VCaP (cell line): ENCODE measurements around the gene SLC10A6.

ENCODE experiments used
- H3K27ac ChIP-seq: fragments of 450-650 bp; 2 replicates; pipeline ENCODE4 v1.5.1; 2017
- TF ChIP-seq, protein P1 (sequence below): fragments of 450-650 bp; conservative IDR thresholded peaks from 2 replicates; pipeline ENCODE4 v1.5.1; 2017; ENCODE audit warnings: mild to moderate bottlenecking, moderate library complexity

Gene SLC10A6, protein sequence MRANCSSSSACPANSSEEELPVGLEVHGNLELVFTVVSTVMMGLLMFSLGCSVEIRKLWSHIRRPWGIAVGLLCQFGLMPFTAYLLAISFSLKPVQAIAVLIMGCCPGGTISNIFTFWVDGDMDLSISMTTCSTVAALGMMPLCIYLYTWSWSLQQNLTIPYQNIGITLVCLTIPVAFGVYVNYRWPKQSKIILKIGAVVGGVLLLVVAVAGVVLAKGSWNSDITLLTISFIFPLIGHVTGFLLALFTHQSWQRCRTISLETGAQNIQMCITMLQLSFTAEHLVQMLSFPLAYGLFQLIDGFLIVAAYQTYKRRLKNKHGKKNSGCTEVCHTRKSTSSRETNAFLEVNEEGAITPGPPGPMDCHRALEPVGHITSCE

DNA sequence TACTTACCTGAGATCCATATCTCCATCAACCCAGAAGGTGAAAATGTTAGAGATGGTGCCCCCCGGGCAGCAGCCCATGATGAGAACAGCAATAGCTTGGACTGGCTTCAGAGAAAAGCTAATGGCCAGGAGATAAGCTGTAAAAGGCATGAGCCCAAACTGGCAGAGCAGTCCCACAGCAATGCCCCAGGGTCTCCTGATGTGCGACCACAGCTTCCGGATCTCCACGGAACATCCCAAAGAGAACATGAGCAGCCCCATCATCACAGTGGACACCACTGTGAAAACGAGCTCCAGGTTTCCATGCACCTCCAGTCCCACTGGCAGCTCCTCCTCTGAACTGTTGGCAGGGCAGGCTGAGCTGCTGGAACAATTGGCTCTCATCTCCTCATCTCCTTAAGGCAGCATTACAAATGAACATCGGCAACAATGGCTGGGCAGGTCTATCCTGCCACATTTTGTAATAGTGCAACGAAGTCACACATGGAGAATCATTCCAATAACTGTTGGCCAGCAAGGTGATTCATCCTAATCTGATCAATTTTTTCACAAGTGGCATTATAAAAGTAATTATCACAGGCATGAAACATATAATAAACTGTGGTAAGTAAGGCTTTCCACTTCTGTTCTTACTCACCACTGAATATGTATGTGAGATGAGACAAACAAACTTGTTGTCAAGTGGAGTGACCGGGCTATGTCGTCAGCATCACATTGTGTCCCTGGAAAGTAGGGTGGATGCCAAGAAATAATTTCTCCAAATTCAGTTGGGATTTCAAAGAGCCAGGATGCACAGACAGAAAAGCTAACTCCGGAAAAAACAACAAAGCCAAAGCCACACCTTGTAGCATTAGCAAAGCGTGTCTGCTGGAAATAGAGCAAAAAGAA lies at the start of gene SLC10A6:
SLC10A6 (minus strand) TSS at position 653 of the 888 bp plus-strand sequence; CDS start at position 384, 269 bp downstream.
- no peak within 1 kb of the TSS for H3K27ac ChIP-seq
- TF ChIP-seq, protein P1, sequence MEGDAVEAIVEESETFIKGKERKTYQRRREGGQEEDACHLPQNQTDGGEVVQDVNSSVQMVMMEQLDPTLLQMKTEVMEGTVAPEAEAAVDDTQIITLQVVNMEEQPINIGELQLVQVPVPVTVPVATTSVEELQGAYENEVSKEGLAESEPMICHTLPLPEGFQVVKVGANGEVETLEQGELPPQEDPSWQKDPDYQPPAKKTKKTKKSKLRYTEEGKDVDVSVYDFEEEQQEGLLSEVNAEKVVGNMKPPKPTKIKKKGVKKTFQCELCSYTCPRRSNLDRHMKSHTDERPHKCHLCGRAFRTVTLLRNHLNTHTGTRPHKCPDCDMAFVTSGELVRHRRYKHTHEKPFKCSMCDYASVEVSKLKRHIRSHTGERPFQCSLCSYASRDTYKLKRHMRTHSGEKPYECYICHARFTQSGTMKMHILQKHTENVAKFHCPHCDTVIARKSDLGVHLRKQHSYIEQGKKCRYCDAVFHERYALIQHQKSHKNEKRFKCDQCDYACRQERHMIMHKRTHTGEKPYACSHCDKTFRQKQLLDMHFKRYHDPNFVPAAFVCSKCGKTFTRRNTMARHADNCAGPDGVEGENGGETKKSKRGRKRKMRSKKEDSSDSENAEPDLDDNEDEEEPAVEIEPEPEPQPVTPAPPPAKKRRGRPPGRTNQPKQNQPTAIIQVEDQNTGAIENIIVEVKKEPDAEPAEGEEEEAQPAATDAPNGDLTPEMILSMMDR = no peak

DNA sequence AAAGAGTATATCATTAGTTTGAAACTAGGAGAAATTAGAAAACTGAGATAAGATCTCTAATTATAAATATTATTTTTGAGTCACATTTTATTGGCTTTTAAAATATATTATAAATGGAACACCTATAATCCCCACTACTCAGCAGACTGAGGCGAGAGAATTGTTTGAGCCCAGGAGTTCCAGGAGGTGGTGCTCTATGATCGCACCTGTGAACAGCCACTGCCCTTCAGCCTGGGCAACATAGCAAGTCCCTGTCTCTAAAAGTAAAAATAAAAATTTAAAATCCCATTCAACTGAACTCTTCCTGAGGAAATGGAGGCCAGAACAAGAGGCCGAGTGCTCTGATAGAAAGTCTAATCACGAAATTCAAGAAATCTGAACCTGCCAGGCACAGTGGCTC lies 49.4 kb upstream of the SLC10A6 start:
- TF ChIP-seq, protein P1 = peak; percentile 70
- H3K27ac ChIP-seq = no peak overlapping the region

DNA sequence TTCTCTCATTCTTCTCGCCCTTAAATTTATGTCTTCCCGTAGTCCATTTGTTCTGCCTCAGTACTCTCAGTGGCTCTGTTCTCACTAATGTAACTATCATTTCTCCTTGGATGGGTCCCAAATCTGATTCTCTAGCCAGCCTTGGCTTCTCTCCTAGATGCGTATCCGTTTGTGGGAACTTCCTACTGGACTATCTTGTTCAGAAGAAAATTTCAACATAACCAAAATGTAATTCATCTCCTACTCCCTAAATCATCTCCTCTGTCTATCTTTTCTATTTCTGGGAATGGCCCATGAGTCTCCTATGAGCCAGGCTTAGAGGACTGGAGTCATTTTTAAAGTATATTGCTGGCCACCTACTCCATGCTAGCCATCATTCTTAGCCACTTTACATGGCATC lies 47.4 kb upstream of the SLC10A6 start:
- peak overlapping the region; percentile 33 for H3K27ac ChIP-seq
- TF ChIP-seq, protein P1 = no peak

DNA sequence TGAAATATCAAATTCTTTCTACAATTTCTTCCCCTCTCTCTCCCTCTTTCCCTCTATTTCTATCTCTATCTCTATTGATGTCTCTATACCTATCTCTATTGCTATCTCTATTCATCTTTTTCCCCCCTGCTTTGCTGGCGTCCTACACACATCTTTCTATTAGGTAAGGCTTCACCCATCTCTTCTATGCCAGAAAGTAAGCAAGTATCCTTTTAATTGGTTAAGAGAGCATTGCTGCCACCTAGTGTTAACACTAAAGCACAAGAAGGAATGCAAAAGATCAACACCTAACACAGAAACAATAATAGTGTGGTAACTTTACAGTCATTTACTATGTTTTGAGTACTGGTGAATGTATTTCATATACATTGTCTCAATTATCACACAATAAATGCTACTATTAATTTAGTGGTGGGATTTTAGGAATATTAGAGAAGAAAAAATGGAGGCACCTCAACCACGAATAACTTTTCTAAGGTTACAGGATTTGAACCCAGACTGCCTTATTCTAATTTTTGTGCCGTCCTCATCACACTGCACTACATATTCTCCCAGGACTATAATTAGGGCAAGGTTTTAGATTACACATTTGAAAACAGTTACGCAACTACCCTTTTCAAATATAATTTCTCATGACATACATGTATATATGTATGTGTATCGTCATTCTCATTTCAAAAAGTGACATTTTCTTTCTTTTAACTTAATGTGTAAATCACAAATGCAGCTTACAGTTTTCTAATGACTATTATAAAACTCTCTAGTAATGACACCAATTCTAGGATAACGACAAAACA lies 46.7 kb upstream of the SLC10A6 start:
- TF ChIP-seq, protein P1 = peak; percentile 89
- peak overlapping the region; percentile 33 for H3K27ac ChIP-seq

DNA sequence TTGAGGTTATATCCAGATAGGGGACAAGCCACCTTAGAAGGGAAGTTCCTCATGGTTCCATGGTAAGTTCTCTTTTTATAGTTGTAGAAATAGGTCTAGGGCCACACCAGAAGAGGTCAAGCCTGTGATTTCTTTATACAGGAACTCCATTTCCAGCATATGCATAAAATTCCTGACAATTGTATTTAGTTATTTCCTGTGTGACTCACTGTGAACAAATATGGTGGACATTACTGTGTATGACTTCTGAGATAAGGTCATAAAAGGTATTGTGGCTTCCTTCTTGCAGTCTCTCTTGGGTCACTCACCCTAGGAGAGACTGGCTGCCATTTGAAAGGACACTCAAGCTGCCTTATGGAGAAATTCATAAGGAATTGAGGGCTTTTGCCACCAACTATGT lies 45.3 kb upstream of the SLC10A6 start:
- no peak overlapping the region for H3K27ac ChIP-seq
- TF ChIP-seq, protein P1 = no peak

DNA sequence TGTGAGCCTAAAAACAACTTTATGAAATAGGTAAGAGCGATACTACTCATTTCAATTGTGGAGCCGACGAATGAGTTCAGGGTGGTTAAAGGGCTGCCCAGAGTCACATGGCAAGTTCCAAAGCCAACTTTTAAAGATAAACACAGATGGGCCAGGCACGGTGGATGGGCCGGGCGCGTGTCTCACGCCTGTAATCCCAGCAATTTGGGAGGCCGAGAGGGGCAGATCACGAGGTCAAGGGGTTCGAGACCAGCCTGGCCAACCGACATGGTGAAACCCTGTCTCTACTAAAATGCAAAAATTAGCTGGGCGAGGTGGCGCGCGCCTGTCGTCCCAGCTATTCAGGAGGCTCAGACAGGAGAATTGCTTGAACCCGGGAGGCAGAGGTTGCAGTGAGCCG lies 44.0 kb upstream of the SLC10A6 start:
- H3K27ac ChIP-seq = peak overlapping the region; percentile 96
- TF ChIP-seq, protein P1 = no peak

DNA sequence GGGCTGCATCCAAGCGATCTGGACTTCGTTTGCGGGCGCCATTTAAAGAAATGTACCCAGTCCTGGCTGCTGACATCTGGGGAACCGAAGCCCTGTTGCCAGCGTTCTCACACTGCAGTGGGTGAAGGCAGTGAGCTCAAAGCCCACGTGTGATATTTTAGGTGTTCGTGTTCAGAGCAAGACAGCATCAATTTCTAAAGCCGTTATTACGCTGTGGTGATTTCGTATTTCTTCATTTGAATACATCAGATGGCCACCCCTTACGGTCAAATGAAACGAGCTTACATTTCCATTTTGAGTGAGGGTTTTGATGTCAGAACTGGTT lies 43.4 kb upstream of the SLC10A6 start:
- TF ChIP-seq, protein P1 = no peak
- H3K27ac ChIP-seq = peak overlapping the region; percentile 96
